GM20000 (cell line): ENCODE data around the gene CAVIN1.
A peak's percentile ranks its signal among the peaks of the same experiment; 100 is the strongest.

Source experiments
- DNase-seq: peaks from one replicate; pipeline ENCODE4 v3.0.0; 2012; ENCODE audit warnings: low spot score
- CTCF ChIP-seq: IDR thresholded peaks from 2 replicates; pipeline ENCODE4 v1.5.1; 2012; ENCODE audit warnings: mild to moderate bottlenecking, control low read depth; ENCODE audit errors: extremely low read depth, missing control alignments

CAVIN1 gene

GRCh38 chr17:42441371-42442195, 18.5 kb upstream of the CAVIN1 start:
- no peak for DNase-seq
- TF ChIP-seq CTCF = no peak

GRCh38 chr17:42438600-42439567, 15.8 kb upstream of the CAVIN1 start:
- DNase-seq = no peak
- TF ChIP-seq CTCF = peak; percentile 69

- TF ChIP-seq CTCF = no peak
Observed at GRCh38 chr17:42436391-42436790, 13.3 kb upstream of the CAVIN1 start.

GRCh38 chr17:42431758-42432161, 8.7 kb upstream of the CAVIN1 start:
- no peak for DNase-seq
- no peak for TF ChIP-seq CTCF

More at GRCh38 chr17:42436391-42436790, 13.3 kb upstream of the CAVIN1 start:
- DNase-seq = no peak

GRCh38 chr17:42429726-42430447, 6.8 kb upstream of the CAVIN1 start:
- DNase-seq = no peak
- no peak for TF ChIP-seq CTCF

GRCh38 chr17:42428141-42428944, 5.3 kb upstream of the CAVIN1 start:
- TF ChIP-seq CTCF = peak; percentile 63
- DNase-seq = no peak
